Measurements from ENCODE around the gene UNC119.

Gene UNC119

DNA sequence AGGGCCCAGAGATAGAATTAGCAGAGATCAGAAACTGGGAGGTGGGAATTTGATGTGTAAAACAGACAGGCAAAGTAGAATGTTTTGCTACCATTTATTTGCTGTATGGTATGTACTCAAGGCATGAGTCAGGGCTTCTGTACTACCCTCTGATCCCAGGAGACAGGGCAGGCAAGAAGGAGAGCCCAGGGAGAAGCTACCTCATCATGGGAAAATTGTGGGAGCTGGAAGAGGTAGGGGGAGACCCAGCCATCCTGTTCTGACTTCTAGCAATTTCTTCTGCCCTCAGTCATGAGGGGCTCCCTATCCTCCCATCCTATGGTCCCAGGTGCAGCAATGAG is 20.6 kb upstream of the UNC119 start:
- no peak for DNase-seq (ENCODE audit: low read depth)

DNA sequence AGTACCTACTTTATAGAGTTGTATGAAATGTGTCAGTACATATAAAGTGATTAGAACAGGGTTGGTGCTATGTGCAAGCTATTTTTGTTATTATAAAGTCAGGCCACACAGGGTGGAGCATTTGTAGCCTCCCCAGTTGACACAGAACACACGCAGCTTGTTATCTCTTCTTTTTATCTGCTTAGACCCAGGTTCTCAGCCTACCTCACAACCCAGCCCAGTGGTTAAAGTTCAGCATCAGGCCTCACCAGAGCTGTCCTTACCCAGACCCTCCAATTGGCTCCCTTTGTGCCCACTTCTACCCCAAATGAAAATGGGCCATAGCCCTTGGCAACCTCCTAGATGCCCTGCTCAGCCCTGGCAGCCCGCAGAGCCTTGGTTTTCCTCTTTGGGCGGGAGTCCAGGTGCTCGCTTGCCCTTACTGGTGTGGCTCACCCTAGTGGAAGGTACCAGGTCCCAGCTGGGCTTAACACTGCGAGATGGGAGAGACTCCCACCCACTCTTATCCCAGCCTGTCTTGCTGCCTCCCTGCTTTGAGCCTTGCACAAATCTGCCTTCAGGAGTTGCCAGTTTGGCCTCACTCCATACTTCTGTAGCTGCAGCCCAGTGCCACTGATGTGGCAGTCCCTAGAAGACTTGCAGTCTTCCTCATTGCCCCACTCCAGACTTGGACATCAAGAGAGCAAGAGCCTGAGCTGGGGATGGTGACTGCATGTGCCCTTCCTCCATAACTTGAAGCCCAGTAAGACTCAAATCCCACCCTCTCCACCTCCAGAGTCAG is 20.0 kb upstream of the UNC119 start:
- DNase-seq (ENCODE audit: low read depth) = no peak

DNA sequence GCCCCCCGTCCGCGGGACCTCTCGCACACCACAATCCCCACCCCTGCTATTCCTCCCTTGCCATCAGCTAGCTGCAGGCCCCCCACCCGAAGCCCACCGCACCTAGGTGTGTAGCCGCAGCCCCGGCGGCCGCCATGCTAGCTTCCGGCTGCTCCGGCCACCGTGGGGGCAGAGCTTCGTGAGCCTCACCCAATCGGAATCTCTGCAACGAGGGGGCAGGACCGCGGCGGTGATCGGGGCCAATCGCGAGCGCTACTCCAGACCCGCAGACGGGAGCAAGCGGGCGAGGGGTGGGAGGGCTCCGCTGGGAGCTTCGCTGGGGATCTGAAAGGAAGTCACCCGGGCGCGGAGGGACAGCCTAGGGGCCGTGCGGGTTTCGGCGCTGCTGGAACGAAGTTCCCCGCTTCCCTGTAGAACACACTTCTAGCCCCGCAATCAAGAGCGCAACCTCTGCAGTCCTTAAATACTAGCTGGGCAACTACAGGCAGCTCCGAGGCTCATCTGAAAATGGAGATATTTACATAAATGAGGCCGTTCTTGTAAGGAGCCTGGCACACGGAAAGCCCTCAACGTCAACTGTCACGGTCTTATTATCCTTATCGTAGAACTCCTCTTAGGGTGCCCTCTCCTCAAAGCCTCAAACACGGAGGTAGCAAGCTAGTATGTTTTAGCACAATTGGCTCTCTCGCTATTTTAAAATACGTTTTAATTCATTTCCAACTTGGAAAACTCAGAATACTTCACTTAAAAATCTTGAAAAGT is 19.1 kb upstream of the UNC119 start, which contains the start of gene PIGS:
PIGS (minus strand) TSS at position 164 of the 762 bp plus-strand sequence; CDS start at position 136, 28 bp downstream.
- peak; percentile 73 for DNase-seq (ENCODE audit: low read depth)

DNA sequence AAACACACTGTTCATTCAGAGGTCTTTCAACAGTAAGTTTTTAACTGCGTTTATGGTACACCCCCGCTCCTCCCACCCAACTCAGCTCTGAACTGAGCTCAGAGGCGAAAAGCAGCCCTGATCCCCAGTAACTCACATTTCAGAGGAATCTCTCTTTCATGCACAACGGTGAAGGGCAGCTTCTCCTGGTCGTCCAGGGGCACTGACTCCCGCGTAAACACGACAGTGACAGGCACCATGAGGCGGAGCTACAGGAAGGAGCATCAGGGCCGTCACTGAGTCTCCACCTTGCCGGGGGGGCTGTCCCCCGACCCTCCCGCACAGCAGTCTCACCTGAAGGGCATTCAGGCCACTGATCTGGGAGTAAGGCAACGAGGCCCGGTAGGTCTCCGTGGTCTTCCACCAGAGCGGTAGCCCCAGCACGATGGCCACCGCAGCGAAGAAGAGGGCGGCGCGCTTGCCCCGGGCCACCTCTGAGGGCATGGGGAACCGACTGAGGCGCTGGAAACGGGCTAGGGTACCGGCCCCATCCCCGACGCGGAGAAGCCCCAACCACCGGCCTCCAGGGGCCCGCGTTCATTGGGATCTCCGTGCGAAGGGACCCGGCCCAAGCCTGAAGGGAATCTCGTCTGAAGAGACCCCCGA is 18.4 kb upstream of the UNC119 start:
- no peak for DNase-seq (ENCODE audit: low read depth)

DNA sequence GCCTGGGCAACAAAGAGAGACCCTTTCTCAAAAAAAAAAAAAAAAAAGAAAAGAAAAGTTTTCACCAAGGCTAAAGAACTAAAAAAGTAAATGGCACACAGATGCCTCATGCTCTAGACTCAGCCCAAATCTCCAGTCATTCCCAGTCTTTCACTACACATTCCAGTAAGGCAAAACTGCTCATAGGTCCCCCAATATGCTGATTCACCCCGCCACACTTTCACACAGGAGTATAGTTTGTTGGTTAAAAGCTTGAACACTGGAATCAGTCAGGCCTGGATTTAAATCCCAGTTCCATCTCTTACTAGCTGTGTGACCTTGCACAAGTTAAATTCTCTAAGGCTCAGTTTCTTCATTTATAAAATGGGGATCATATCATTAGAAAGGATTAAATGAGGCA is 17.0 kb upstream of the UNC119 start:
- no peak for DNase-seq (ENCODE audit: low read depth)

DNA sequence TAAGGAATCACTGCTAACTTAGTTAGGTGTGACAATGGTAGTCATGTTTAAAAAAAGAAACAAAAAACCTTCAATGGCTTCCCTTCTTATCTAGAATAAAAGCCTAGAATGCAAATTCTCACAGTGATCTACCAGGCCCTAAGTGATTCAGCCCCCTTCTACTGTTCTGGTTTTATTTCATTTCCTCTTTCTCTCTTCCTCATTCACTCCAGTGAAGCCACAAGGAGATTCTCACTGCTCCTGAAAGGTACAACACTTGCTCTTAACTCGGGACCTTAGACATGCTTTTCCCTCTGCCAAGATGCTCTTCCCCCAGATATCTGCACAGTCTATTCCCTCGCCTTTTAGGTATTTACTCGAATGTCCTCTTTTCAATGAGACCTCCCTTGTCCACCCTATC is 15.2 kb upstream of the UNC119 start:
- no peak for DNase-seq (ENCODE audit: low read depth)

DNA sequence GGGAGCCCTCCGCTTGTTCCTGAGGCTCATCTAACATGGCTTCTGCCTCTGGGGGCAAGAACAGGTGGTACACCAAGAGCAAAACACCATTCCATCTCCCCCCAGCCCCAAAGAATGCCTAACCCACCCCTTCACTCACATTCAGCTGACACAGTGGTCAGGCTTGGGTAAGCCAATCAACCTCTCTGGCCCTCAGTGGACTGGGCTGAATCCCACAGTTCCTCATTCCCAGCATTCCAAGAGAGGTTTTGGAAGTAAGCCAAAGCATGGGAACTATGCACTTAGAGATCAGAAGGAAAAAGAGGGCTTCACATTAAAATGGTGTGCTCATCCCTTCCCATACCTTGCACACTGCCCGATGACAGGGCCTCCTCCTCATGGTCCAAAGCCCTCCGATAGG is 11.1 kb upstream of the UNC119 start:
- DNase-seq (ENCODE audit: low read depth) = no peak

DNA sequence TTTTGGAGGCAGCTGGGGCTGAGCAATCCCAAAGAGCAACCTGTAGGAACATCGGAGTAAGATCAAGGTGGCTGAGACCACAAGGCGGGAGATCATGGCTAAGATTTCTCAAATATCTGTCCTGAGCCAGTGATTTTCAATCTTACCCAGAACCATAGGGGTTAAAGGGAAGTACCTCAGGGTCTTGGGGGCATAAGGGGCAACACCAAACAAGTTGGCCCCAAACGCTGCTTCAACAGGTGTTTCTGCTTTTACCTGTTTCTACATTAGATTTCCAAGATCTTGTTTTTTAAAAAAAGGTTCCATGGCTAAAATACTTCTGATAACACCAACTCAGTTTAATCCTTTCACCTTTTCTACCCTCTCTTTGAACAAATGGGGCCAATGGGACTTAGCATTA is 2.6 kb upstream of the UNC119 start:
- DNase-seq (ENCODE audit: low read depth) = no peak

DNA sequence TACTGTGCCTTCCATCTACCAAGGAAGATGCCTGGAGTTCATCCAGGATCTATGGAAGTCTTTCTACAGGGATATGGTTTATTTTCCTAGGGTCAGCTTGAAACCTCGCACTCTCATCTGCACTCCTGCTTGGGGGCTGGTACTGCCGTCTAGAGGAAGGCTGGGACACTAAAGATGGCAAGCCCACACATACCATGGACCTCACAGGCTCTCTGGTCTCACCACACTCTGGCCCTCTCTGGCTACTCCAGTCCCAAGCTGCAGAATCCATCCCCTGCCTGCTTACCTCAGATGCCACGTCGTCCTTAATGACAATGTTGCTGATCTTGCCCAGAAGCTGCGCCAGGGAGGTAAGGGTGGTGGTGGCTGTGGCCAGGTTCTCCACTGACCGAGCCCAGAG is 2.1 kb upstream of the UNC119 start:
- DNase-seq (ENCODE audit: low read depth) = no peak

DNA sequence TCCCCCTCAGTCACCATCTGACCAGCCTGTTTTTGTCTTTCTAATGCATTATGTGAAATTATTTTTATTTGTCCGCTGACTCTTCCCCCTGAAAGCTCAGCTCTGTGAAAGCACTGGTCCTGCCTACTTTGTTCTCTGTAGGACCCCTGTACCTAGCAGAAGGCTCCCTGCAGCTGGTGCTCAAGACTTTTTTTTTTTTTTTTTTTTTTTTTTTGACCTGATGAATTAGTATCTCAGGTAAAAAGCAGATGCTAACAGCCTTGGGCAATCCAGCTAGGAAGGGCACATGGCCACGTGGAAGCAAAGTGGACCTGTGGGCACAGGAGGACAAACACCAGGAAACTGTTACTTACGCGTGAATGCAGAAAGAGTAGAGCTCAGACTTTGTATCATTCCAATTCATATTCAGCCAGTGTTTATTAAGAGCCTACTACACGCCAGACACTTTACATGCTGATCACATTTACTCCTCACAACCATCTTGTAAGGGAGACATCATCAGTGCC is 629 bp upstream of the UNC119 start:
- no peak for DNase-seq (ENCODE audit: low read depth)

DNA sequence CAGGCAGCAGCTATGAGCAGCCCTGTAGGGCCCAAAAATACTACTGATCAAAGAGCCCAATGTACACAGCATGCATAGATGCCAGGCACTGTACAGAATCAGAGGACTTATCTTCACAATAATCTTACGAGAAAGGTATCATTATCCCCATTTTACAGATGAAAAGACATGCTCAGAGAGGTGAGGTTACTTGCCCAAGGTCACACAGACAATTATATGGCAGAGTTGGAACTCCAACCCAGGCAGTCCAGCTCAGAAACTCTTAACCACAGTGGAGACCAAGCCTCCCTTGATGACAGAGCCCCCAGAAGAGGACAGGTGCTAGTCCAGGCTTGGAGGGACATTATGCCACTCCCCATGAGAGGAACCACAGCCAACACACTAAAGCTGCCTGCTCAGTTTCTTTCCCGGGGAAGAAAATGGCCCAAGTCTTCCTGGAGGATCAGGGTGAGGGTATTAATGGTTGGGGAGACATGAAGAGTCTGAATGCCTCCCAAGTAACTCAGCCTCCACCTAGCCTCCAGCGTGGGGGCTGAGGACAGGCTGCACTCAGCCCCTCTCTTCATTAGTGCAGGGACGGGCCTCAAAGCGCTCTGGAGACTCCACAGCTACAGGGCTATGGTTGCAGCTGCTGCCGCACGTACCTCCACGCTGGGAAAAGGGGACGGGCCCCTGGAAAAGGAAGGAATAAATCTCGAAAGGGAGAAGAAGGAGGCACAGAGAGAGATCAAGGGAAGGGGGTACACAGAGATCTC is 826 bp downstream of the UNC119 start:
- DNase-seq (ENCODE audit: low read depth) = no peak

DNA sequence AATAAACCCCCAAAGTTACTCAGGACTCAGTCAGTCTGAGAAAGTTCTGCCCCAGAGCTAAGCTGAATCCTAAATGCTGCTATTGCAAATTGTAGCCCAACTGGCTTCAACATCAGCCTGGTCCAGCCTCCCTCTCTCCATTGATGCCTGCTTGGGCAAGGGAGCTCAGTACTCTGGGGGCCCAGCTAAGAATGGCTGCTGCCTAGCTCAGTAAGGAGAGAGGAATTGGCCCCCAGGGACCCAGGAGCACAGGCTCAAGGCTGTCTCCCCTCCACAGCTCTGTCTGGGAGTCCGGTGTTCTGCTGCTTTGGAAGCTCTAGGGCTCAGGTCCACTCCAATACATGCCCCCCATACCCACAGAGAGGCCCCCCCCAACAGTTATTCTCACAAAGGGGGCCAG is 1.6 kb downstream of the UNC119 start:
- DNase-seq (ENCODE audit: low read depth) = no peak

DNA sequence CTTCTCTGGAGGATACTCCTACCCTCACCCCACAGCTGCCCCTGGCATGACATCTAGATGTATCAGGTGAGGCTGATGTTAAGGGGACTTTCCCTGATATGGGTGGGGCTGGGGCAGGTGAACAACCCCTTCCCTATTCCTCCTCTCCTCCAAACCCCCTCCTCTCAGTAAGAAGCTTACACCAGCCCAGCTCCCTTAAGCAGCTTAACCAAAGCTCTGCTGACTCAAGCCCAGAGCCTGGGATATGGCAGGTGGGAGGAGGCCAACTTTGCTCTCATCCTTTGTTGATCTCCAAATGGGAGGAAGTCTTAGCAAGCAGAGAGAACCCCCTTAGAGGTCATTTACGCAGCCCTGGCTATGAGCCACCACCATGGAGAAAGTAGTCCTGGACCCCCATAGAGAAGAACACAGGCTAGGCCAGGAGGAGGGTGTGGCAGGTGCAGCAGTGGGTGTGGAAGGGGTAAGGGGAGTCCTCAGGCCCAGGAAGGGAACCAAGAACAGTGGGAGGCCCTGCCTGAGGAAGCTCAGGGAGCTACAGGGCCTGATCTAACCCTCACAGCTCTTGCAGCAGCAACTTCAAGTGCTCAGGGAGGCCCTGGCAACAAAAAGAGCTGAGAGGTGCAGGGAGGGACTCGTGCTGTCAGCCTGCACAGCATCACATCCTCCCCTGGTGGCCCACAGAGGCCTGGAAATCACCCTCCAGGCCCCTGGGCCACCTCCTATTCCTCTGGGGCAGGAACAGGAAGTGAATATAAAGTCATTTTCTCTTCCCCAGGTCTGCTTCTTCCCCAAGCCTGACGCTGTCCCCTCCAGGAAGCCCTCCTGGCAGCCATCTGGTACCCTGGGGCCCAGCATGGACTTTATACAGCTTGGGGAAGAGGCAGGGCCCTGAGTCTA is 2.9 kb downstream of the UNC119 start:
- no peak for DNase-seq (ENCODE audit: low read depth)

DNA sequence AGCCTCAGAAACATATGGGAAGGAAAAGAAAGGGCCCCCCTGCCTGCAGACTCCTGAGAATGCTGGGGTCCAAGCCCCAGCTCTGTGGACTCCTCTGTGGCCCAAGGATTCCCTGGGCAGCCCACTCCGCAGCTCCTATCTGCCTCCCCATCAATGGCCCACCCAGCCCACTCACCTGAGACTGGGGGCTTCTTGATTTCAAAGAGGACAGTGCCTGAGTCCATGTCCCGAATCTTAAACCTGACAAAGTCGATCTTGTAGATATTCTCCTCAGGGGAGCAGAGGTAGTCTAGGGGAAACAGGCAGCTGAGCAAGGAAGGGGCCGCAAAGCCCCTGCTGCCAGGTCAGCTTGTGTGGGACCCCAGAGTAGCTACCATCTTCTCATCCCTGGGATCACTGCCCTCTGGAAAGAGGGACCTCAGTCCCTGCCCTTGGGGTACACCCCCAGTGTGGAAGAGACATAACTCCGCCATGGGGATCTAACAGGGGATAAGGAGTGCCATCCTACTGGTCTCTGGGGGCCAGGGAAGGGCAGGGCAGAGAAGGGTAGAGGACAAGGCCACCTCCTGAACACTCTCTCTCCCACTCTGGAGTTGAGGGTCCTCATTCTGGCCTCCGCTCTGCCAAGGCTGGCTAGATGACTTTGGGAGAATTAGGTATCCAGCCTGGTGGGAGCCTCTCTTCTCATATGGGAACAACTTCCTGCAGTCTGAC is 3.9 kb downstream of the UNC119 start:
- no peak for DNase-seq (ENCODE audit: low read depth)

DNA sequence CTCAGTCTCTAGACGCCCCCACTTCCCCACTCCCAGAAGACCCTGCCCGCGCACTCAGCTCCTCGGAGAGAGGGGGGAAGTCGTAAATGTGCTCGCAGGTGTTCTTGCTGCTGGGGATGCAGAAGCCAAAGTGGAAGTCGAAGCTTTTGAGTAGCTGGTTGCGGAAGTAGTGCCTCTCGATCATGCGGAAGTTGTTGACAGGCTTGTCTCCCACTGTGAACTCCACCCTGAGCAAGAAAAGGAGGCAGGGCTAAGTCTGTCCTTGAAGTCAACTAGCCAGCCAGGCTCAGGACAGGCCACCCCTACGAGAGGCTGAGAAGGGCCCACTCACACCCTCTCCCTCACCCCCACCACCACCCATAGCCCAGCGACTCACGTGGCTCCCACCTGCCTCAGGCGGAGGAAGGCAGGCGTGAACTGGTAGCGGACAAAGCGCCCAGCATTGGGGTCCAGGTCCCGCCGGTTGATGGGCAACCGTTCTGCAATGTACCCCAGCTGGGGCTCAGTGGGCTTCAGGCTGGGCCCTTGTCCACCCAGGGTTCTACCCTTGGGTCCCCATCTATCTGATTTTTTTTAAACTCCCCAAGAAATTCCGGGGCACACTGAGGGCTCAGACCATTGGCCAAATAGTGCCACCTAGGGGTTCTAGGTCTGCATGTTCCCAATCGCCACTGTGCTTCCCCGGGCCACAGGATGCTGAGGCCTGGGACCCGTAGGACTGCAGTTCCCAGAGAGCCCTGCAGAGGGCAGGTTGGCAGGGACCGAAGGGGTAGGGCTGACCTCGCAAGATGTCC is 4.6 kb downstream of the UNC119 start:
- peak; percentile 44 for DNase-seq (ENCODE audit: low read depth)

DNA sequence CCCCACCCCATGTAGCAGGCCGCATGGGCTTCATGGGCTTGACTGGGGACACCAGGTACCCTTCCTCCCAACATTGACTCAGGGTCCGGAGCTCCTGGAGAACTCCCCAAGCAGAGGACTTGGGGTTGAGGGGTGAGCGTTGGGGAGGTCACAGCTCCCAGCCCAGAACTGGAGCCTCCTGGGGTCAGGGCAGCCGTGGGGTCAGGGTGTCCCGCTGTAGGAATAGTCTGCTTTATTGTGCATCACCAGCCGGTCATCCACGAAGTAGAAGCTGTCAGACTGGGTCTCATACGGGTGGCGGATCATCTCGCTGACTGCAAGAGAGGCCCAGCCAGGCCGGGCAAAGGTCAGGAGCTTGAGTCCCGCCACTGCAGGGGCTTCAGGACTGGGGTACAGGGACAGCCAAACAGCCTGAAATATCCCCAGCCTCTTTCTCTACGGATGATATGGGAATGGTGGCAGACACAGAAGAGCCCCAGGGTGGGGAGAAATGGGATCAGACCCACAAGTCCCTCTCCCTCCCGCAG is 5.3 kb downstream of the UNC119 start:
- DNase-seq (ENCODE audit: low read depth) = no peak

DNA sequence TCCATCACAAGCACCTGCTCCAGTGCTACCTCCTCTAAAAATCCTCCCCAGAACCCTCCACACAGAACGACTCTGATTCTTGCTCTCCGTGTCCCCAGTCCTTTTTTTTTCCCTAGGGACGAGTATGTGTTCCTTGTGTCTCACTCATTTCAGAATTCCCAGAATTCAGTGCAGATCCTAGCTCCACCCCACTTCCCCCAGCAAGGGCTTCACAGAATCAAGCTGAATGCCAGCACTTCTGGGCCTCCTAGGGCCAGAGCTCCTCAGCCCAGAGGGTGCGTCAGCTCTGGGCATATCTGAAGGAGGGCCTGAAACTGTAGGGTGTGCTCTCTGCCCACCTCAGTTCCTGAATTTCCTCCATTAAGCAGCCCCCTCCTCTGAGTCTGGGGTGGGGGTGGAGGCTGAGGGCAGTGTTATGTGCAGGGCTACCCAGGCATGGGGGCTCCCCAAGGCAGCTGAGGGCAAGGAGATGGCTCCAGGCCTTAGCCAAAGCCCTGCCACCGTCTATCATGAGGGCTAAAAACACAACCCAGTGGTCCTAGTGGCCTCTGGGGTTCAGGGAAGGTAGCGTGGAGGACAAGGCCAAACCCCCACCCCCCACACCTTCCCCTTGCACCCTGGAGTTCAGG is 6.5 kb downstream of the UNC119 start:
- DNase-seq (ENCODE audit: low read depth) = no peak

DNA sequence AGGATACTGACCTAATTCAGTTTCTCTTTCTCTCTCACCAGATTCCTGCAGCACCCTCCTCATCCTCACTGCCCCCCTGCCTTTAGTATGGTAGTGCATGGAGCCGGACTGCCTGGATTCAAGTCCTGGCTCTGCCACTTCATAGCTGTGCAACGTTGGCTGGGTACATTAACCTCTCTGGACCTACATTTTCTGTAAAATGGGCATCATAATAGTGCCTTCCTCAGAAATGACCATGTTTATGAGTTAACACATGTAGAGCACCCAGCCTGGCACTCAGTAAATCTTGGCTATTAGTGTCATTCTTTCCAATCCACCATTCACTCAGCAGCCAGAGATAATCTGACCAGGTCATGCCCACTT is 7.3 kb downstream of the UNC119 start:
- no peak for DNase-seq (ENCODE audit: low read depth)

Data from stromal cell of bone marrow (primary cell).